ENCODE measurements around the gene STOM.

GRCh38 chr9:121297389-121297788, 72.7 kb downstream of the STOM start:
- TF ChIP-seq KDM1A (IDR thresholded peaks at IDR 0.05; ENCODE audit: borderline replicate concordance, low read length) (no peak), POLR2A (IDR thresholded peaks at IDR 0.05; ENCODE audit: control extremely low read depth in 1 of 2, low read depth in 2 of 2, low read length in 2 of 2) (no peak), USF2 (IDR thresholded peaks at IDR 0.05; ENCODE audit: low read length) (no peak), TEAD4 (IDR thresholded peaks at IDR 0.05; ENCODE audit: low read depth, low read length) (no peak), CTCF (IDR thresholded peaks at IDR 0.05; ENCODE audit: control extremely low read depth in 1 of 3, insufficient read depth in 1 of 3, low read depth in 1 of 3, low read length in 3 of 3) (no peak), RAD21 (IDR thresholded peaks at IDR 0.05 in 1 of 2, conservative IDR thresholded peaks at IDR 0.05 in 1 of 2; ENCODE audit: low read depth in 2 of 2, low read length in 2 of 2) (no peak), TAF1 (IDR thresholded peaks at IDR 0.05; ENCODE audit: low read depth, low read length) (no peak), GABPA (IDR thresholded peaks at IDR 0.05; ENCODE audit: borderline replicate concordance, insufficient read depth, low read length) (no peak), CHD1 (IDR thresholded peaks at IDR 0.05; ENCODE audit: low read depth, low read length) (no peak), YY1 (IDR thresholded peaks at IDR 0.05; ENCODE audit: low read depth, low read length) (no peak)
